ENCODE results near the gene NT5C1A.

The NT5C1A gene

DNA sequence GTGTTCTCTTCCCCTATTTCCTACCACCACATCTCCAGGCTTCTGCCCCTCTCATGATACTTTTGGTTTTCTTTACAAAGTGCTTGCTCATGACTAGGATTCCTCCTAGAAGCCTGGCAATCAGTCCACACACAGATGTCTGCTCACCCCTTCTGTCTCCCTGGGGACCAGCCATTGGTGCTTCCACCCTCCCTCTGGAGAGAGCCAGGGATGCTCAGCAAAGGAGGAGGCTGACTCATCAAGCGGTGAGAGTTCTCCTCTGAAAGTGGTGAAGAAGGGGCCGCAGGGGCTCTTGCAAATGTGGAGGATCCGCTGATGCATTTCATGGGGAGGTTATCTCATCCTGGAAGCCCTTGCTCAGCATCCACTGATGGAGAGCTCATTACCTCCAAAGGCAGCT is 14.5 kb downstream of the NT5C1A start:
- no peak for DNase-seq (ENCODE audit: low read depth)
- TF ChIP-seq, protein P1, sequence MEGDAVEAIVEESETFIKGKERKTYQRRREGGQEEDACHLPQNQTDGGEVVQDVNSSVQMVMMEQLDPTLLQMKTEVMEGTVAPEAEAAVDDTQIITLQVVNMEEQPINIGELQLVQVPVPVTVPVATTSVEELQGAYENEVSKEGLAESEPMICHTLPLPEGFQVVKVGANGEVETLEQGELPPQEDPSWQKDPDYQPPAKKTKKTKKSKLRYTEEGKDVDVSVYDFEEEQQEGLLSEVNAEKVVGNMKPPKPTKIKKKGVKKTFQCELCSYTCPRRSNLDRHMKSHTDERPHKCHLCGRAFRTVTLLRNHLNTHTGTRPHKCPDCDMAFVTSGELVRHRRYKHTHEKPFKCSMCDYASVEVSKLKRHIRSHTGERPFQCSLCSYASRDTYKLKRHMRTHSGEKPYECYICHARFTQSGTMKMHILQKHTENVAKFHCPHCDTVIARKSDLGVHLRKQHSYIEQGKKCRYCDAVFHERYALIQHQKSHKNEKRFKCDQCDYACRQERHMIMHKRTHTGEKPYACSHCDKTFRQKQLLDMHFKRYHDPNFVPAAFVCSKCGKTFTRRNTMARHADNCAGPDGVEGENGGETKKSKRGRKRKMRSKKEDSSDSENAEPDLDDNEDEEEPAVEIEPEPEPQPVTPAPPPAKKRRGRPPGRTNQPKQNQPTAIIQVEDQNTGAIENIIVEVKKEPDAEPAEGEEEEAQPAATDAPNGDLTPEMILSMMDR (conservative IDR thresholded peaks at IDR 0.05; ENCODE audit: low read depth, low read length), result no peak
- H3K4me3 ChIP-seq (ENCODE audit: low read length), result no peak overlapping the region

- no peak for DNase-seq (ENCODE audit: low read depth)
- no peak overlapping the region for H3K4me3 ChIP-seq (ENCODE audit: low read length)
- TF ChIP-seq, protein P1 (conservative IDR thresholded peaks at IDR 0.05; ENCODE audit: low read depth, low read length), result no peak
Measured at GRCh38 chr1:39656391-39656790, 15.5 kb downstream of the NT5C1A start.

DNA sequence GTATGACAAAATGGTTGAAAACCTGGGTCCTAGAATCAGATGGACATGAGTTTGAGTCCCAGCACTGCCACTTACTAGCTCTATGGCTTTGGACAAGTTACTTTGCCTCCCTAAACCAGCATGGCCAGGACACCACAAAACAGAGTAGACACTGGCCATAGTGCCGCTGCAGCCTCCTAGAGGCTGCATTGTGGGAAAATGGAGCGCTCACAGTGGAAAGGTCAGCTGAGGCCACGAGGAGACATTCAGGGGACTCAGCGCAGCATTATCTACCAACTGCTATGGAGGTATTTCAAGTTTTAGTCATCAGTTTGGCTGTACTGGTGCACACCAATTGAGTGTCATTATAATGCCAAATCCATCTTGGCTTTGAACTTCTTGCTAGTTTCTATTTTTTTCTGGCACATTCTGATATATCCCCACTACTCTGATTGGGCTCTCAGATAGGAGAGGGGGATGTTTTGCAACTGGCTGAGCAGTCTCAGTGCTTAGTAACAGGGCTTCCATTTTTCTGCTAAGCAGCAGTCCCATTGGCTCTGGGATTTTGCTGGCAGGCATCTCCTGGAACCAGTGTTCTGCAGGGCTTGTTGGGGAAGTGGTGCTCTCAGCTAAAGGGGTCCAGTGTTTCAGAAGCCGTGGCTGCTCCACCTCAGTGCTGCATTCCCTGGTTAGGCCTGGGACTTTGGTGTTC is 16.2 kb downstream of the NT5C1A start:
- TF ChIP-seq, protein P1 (conservative IDR thresholded peaks at IDR 0.05; ENCODE audit: low read depth, low read length), result no peak
- H3K4me3 ChIP-seq (ENCODE audit: low read length), result no peak overlapping the region
- DNase-seq (ENCODE audit: low read depth), result no peak

DNA sequence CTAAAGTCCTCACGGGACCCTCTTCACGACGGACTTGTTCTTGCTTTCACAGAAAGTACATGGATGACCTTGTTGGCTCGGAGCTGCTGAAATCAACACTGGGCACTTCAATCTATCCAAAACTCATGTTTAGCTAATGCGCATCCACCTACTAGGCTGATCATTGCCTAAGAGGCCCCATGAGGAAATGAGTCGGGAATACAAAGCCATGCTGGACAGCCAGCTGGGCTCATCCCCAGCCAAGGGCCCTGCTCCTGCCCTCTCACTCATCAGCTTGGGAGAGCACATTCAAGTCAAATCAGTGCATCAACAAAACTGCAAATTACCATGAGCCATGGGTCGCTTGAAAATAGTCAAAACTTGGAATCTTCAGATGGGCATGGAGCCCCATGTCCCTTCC is 17.6 kb downstream of the NT5C1A start:
- no peak overlapping the region for H3K4me3 ChIP-seq (ENCODE audit: low read length)
- TF ChIP-seq, protein P1 (conservative IDR thresholded peaks at IDR 0.05; ENCODE audit: low read depth, low read length), result no peak
- DNase-seq (ENCODE audit: low read depth), result no peak

- TF ChIP-seq, protein P1 (conservative IDR thresholded peaks at IDR 0.05; ENCODE audit: low read depth, low read length), result peak; percentile 89
- no peak overlapping the region for H3K4me3 ChIP-seq (ENCODE audit: low read length)
- no peak for DNase-seq (ENCODE audit: low read depth)
Measured at GRCh38 chr1:39653546-39654031, 18.3 kb downstream of the NT5C1A start.

GRCh38 chr1:39652554-39652953 is 19.4 kb downstream of the NT5C1A start:
- no peak for DNase-seq (ENCODE audit: low read depth)

More at GRCh38 chr1:39652554-39652953, 19.4 kb downstream of the NT5C1A start:
- H3K4me3 ChIP-seq (ENCODE audit: low read length), result no peak overlapping the region
- TF ChIP-seq, protein P1 (conservative IDR thresholded peaks at IDR 0.05; ENCODE audit: low read depth, low read length), result no peak

All from retinal pigment epithelial cell (primary cell).